ENCODE measurements around the gene NDST3.
"Not testable (repeated sequence)": the region's sequence is repeated elsewhere in the genome, so short reads cannot be mapped to it uniquely, and the experiment has no call there.

The NDST3 gene

GRCh38 chr4:118271788-118272187, 237.5 kb downstream of the NDST3 start:
- DNase-seq (ENCODE audit: low read depth in 2 of 2), result no peak

- no peak for DNase-seq (ENCODE audit: low read depth in 2 of 2)
Observed at GRCh38 chr4:118273642-118274041, 239.4 kb downstream of the NDST3 start.

GRCh38 chr4:118276580-118276979, 242.3 kb downstream of the NDST3 start:
- DNase-seq (ENCODE audit: low read depth in 2 of 2), result no peak

- DNase-seq (ENCODE audit: low read depth in 2 of 2), result no peak
Observed at GRCh38 chr4:118277243-118277642, 243.0 kb downstream of the NDST3 start.

- DNase-seq (ENCODE audit: low read depth in 2 of 2), result peak; percentile 97 to 98
Observed at GRCh38 chr4:118278473-118279274, 244.4 kb downstream of the NDST3 start.

GRCh38 chr4:118279328-118279727, 245.0 kb downstream of the NDST3 start:
- DNase-seq (ENCODE audit: low read depth in 2 of 2), result no peak

- DNase-seq (ENCODE audit: low read depth in 2 of 2), result no peak
Observed at GRCh38 chr4:118279920-118280432, 245.7 kb downstream of the NDST3 start.

- no peak for DNase-seq (ENCODE audit: low read depth in 2 of 2)
Observed at GRCh38 chr4:118280501-118281218, 246.4 kb downstream of the NDST3 start.

GRCh38 chr4:118281611-118282442, 247.5 kb downstream of the NDST3 start:
- no peak for DNase-seq (ENCODE audit: low read depth in 2 of 2)

GRCh38 chr4:118282692-118283091, 248.4 kb downstream of the NDST3 start:
- no peak for DNase-seq (ENCODE audit: low read depth in 2 of 2)

GRCh38 chr4:118284169-118284568, 249.9 kb downstream of the NDST3 start:
- DNase-seq (ENCODE audit: low read depth in 2 of 2), result no peak

- no peak for DNase-seq (ENCODE audit: low read depth in 2 of 2)
Observed at GRCh38 chr4:118285931-118286330, 251.6 kb downstream of the NDST3 start.

- no peak for DNase-seq (ENCODE audit: low read depth in 2 of 2)
Observed at GRCh38 chr4:118286685-118287084, 252.4 kb downstream of the NDST3 start.

GRCh38 chr4:118287711-118288451, 253.6 kb downstream of the NDST3 start:
- DNase-seq (ENCODE audit: low read depth in 2 of 2), result no peak

GRCh38 chr4:118289794-118290193, 255.5 kb downstream of the NDST3 start:
- no peak for DNase-seq (ENCODE audit: low read depth in 2 of 2)

GRCh38 chr4:118290951-118291350, 256.7 kb downstream of the NDST3 start:
- DNase-seq (ENCODE audit: low read depth in 2 of 2), result no peak

GRCh38 chr4:118296729-118297128, 262.4 kb downstream of the NDST3 start:
- DNase-seq (ENCODE audit: low read depth in 2 of 2), result no peak

- DNase-seq (ENCODE audit: low read depth in 2 of 2), result not testable (repeated sequence)
Observed at GRCh38 chr4:118299619-118300018, 265.3 kb downstream of the NDST3 start.

GRCh38 chr4:118307643-118308042, 273.4 kb downstream of the NDST3 start:
- DNase-seq (ENCODE audit: low read depth in 2 of 2), result no peak
